Transverse colon (tissue), 4 donors: ENCODE measurements around the gene U2AF2.

Experiments used
- EP300 ChIP-seq: sonication (generic); formaldehyde crosslinking; IDR thresholded peaks from one replicate; pipeline ENCODE4 v1.6.1; 2017; ENCODE audit warnings: antibody characterized with exemption, low read depth
- POLR2A ChIP-seq: fragments of 450-650 bp; IDR thresholded peaks from one replicate; pipeline ENCODE4 v1.6.1; 2016; ENCODE audit warnings: antibody characterized with exemption, mild to moderate bottlenecking, moderate library complexity
- POLR2AphosphoS5 ChIP-seq, 3 donors: sonication (generic); formaldehyde crosslinking; IDR thresholded peaks; one replicate each; pipeline ENCODE4 v1.6.1; 2016; ENCODE audit warnings: antibody characterized with exemption in 3 of 3
- TF ChIP-seq, protein P1 (sequence below), 5 experiments: fragments of 200-600 bp in 3 of 5; fragments of 450-650 bp in 2 of 5; sonication (generic) in 3 of 5; IDR thresholded peaks; 1 replicate in 2 of 5; 2 replicates in 3 of 5; pipeline ENCODE4 v1.5.1; 2016 to 2017; ENCODE audit warnings: antibody characterized with exemption in 5 of 5, inconsistent platforms in 3 of 5, mild to moderate bottlenecking in 2 of 5, moderate library complexity in 1 of 5

DNA sequence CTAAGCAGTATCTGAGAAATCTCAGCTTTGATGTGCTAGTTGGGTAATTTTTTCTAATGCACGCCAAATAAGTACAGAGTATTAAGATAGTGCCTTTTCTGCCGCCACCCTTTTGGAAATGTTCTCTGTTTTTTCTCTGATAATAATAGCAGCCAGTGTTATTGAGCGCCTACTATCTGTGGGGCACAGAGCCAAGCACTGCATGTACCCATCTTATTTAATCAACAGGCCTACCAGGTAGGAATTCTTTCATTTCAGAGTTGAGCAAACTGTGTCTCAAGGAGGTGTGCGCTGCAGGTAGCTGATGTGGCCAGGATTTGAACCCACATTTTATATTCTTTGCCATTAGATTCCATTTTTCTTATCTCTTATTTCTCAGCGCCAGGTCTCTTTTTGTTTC, 21.5 kb downstream of the U2AF2 start:
- TF ChIP-seq, protein P1, sequence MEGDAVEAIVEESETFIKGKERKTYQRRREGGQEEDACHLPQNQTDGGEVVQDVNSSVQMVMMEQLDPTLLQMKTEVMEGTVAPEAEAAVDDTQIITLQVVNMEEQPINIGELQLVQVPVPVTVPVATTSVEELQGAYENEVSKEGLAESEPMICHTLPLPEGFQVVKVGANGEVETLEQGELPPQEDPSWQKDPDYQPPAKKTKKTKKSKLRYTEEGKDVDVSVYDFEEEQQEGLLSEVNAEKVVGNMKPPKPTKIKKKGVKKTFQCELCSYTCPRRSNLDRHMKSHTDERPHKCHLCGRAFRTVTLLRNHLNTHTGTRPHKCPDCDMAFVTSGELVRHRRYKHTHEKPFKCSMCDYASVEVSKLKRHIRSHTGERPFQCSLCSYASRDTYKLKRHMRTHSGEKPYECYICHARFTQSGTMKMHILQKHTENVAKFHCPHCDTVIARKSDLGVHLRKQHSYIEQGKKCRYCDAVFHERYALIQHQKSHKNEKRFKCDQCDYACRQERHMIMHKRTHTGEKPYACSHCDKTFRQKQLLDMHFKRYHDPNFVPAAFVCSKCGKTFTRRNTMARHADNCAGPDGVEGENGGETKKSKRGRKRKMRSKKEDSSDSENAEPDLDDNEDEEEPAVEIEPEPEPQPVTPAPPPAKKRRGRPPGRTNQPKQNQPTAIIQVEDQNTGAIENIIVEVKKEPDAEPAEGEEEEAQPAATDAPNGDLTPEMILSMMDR (IDR thresholded peaks at IDR 0.05) = no peak
- TF ChIP-seq POLR2AphosphoS5 (IDR thresholded peaks at IDR 0.05) = no peak
- TF ChIP-seq EP300 = no peak
- no peak for TF ChIP-seq POLR2A
